Endometrium (tissue), 2 donors: ENCODE measurements around the gene COASY.
A peak's percentile ranks its signal among the peaks of the same experiment; 100 is the strongest.

ENCODE experiments used
- FAIRE-seq: peaks from 2 replicates; lab custom pipeline; 2012; peaks lifted over from hg19 to GRCh38; lab: Jason Lieb, UNC
- donor health status: control.
- donor health status: control.

The COASY gene

DNA sequence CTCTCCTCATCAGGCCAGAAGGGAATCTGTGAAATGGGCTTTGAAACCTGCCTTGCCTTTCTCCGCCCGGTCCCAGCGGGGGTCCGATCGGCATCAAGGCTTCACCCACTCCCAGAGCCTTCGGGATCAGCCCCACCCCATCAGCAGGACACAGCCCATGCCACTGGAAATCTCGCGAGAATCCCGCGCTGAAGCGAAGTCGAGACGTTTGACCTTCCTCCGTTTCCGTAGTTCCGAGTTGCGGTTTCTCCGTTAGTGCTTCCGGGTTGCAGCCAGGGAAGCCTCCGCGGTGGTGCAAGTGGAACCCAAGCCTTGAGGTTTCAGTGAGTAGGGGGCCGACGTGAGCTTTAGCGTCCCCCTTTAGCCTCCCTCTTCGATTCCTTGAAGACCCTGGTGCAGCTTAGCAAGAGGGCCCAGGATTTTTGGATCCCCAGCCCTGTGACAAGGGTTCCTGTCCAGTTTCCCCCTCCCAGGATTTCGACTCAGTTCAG is at the start of gene COASY:
COASY (plus strand) TSS at position 252 of the 491 bp plus-strand sequence. CDS start 475 bp downstream, outside the sequence.
- peak; percentile 76 for FAIRE-seq

DNA sequence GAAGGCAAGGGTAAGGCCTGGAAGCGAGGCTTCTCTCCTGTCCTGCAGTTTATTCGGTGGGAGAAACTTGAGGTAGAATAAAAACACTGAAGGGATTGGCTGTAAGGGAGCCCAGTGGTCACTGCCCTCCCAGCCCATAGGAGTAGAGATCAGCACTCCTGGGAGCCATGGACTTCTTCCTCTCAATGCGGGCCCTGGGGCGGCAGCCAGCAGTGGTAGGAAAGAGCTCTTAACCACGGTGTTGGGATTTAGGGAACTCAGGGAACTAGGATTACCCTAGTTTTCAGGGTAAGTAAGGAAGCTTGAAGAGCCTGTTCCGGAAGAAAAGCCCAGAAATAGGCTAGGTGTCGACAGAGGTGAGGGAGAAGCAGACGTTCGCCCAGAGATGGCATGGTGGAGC is 49.7 kb upstream of the COASY start:
- no peak for FAIRE-seq

GRCh38 chr17:42512733-42513251 is 49.2 kb upstream of the COASY start:
- FAIRE-seq, result peak; percentile 83

DNA sequence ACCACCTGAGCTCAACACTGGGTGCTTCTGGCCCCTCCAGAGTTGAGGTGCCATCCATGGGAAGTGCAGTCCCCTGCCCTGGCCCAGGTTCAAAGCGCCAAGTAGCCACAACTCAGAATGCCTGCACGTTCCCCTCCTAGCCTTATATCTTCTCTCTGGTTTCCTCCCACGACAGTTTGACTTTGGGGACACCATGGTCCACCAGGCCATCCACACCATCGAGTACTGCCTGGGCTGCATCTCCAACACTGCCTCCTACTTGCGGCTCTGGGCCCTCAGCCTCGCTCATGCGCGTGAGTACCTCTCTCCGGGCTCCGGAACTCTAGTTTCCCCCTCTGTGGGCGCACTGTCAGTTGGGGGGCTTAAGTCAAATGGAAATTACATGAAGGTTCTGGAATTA is 48.3 kb upstream of the COASY start:
- FAIRE-seq, result no peak

GRCh38 chr17:42514279-42514678 is 47.7 kb upstream of the COASY start:
- no peak for FAIRE-seq

- FAIRE-seq, result no peak
Observed at GRCh38 chr17:42514867-42515266, 47.1 kb upstream of the COASY start.

DNA sequence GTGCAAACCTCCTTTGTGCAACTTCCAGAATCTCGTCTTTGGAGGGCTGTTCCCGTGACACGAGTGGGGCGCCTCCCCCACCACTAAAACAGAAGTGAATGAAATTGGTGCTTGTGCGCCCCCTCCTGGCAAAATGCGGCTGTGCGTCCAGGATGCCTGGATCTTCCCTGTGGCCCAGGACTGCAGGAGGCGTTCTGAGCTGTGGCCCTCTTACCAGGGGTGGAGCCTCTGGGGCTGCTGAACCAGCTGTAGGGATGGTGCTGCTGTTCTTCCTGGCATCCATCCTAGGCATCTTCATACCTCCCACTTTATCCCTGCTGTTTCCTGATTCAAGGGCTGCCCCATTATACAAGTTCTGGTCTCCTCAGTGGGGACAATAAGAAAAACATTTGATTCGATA is 44.4 kb upstream of the COASY start:
- FAIRE-seq, result no peak

DNA sequence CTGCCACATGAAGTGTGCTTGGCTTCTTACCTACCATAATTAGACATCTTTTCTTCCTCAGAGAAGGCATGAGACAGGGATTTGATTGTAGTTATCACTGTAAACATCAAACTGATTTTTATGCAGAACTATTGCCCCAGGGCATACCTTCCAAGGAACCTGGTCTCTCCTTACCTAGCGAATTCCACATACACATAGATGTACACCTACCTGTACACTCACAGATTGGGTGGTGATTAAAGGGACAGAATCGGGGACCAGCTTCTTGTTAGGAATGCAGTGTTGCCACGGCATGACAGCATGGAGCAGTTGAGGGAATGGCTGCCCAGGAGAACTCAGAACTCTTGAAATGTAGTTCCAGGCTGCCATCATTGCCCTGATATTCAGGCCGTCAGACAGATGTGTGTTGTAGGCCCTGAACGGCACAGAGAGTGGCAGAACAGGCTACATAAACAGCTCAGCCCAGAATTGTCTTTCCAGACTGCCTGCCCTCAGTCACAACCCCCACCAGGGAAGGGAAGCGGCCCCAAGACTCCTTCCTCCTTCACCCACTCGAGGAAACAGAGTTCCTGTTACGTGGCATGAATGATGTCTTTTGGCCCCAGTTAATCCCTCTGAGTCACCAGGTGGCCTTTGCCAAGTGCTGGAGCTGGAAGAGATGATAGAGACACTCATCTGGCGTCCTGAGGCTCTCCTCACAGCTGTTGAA is 43.7 kb upstream of the COASY start:
- no peak for FAIRE-seq

DNA sequence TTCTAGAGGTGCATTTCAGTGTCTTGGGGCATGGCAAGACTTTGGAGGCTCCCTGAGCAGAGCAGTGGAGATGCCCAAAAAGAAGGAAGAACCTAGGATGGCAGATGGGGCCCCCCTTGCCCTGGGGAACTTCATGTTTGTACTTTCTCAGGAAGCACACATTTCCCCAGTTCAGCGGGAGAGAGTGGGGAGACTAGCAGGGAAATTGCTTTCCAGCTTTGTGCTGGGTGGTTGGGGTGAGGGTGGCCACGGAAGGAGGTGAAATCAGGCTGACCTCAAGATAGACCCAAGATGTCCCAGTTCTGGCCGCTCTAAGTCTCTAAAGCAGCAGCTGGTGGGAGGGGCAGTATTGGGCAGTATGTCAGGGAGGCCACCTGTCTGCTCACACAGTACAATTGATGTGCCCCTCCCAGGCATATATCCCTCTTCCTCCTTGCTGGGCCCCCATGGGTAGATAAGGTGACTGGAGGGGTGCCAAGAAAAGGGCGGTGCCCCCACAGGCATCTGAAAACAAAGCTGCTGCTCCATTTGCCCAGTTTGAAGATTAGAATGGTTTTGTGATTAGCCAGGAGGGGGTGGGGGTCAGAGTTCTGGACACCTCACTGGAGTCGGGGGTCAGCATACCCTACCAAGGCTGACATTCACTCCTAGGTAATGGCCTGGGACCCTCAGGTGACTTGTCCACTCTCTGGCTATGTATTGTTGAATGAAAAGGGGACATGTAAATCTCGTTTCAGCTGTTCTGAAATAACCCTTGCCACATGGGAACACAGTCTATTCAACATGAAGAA is 43.0 kb upstream of the COASY start:
- FAIRE-seq, result no peak

- peak; percentile 67 for FAIRE-seq
Observed at GRCh38 chr17:42519546-42520491, 42.1 kb upstream of the COASY start.

DNA sequence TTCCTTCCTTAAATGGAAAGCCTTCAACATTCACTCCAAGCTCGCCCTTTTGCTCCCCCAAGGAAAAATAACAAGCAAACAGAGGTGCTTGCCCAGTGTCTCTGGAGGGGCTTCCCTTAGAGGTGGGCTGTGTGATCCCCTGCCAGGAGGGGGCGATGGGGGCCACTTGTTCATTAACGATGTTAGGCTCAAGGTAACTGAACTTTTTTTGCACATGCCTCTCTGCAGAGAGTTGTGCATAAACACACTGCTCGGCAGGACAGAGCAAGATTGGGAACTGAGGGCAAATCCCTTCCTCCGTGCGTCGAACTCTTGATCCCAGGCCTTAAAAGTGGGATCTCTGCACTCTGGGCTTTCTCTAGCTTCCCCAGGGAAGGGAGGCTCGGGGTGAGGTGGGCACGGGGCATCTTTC is 41.4 kb upstream of the COASY start:
- no peak for FAIRE-seq

GRCh38 chr17:42521036-42521435 is 40.9 kb upstream of the COASY start:
- no peak for FAIRE-seq

DNA sequence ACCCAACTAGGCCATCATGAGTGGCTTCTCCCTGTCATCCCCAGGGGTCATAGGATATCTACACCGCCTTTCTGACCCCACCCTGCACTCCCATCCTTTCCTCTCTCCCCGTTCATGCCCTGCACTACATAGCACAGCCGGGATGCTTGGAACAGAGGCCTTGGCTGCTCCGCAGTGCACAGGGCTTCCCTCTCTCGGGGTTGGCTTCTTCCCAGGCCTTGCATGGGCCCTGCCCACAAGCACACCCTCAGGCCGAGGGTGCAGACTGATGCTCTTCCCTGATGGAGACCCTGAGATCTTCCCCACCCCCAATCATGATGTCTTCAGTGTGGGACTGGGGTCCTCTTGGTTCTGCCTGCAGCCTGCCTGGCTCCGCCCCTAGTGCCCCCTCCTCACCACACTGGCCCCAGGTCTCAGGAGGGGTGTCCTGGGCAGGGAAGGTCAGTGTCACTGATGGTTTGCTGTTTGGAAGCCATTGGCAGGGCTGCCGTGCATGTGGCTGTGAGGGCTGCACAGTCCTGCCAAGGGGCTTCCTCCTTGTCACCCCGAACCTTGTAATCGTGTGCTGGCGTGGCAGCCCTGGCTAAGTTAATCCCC is 40.2 kb upstream of the COASY start:
- no peak for FAIRE-seq

- no peak for FAIRE-seq
Observed at GRCh38 chr17:42522263-42522790, 39.6 kb upstream of the COASY start.

DNA sequence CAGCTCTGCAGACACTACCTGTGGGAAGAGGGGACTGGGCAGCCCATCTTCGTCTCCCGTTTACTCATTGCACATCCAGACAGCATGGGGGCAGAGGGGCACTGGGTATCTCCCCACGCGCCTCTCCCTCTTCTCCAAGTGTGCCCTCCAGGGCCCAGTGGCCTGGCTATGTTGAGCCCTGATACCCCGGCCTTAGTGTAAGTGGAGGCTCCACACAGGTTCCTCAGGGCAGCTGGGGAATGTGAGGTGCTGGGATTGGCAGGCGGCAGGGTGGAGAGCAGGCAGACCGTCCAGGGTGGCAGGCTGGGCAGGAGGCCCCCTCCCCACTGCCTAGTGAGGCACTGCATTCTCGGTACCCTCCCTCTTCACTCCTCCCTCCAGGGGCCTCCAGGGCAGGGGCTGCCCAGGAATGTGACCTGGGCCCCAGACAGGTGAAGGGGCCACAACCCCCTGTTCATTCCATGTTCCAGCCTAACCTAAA is 39.1 kb upstream of the COASY start:
- FAIRE-seq, result no peak

DNA sequence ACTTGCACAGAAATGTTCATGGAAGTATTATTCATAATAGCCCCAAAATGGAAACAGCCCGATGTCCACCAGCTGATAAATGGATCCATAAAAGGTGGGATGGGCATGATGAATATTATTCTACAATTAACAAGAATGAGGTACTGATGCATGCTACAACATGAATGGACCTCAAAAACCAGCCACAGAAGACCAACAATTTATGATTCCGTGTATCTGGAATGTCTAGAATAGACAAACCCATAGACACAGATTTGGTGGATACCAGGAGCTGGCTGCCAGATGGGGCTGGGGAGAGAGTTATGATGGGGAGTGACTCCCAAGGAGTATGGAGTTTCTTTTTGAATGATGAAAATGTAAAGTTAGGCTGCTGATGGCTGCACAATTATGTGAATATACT is 36.7 kb upstream of the COASY start:
- no peak for FAIRE-seq

GRCh38 chr17:42526031-42526444 is 35.9 kb upstream of the COASY start:
- FAIRE-seq, result no peak

DNA sequence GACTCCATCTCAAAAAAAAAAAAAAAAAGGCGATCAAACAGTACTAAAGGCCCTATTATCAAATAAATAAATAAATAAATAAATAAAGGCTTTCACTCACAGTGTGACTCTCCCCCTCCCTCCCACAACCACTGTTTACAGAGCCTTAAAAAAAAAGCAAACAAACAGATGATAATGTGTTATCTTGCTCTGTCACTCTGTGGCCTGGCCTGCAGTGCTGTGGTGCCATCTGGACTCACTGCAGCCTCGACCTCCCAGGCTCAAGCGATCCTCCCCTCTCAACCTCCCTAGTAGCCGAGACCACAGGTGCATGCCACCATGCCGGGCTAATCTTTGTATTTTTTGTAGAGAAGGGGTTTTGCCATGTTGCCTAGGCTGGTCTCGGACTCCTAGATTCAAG is 34.0 kb upstream of the COASY start:
- no peak for FAIRE-seq

GRCh38 chr17:42529061-42529460 is 32.9 kb upstream of the COASY start:
- no peak for FAIRE-seq

DNA sequence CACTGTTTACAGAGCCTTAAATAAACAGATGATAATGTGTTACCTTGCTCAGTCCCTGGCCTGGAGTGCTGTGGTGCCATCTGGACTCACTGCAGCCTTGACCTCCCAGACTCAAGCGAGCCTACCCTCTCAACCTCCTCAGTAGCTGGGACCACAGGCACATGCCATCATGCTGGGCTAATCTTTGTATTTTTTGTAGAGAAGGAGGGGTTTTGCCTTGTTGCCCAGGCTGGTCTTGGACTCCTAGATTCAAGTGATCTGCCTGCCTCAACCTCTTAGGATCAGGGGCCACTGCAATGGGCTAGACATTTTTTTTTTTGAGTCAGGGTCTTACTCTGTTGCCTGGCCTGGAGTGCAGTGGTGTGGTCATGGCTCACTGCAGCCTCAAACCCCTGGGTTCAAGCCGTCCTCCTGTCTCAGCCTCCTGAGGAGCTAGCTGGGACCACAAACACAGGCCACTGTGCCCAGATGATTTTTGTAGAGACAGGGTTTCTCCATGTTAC is 30.9 kb upstream of the COASY start:
- FAIRE-seq, result no peak
